ENCODE results near the gene EPB41L1. TPM values are rescaled to one million over a fixed set of nuclear protein-coding genes. Genes with fewer than 3 reads are reported as not detected.

The EPB41L1 gene
- total and polyA plus RNA-seq, 2 donors from 2014 or later = 53.2 to 230 TPM

GRCh38 chr20:36235892-36236785, 81.6 kb downstream of the EPB41L1 start, which contains the start of gene AAR2:
Gene AAR2, plus strand, starts transcription at chr20:36236478. Its CDS starts 3,391 bp downstream, at chr20:36239869.
- intact Hi-C loops (cut with DNase I) = no loop called here
- Histone ChIP-seq H3K4me1 (ENCODE audit: control insufficient read depth in 2 of 3, insufficient read depth in 2 of 3, low read depth in 1 of 3, low read length in 3 of 3) (peaks cover 2 to 10% (median 6%) of the 10 kb centered on the region in 3 donors), H3K27ac (ENCODE audit: low read depth in 2 of 2, low read length in 2 of 2) (peak within 1 kb of the TSS in 1 of 2 donors; percentile 28), H3K9ac (ENCODE audit: low read length in 3 of 3) (peak within 1 kb of the TSS; percentile 70 to 94 (median 91)), H3K9me3 (ENCODE audit: control insufficient read depth in 2 of 3, insufficient read depth in 1 of 3, low read length in 3 of 3) (no peaks in the 10 kb centered on the region), H3K36me3 (ENCODE audit: control insufficient read depth in 2 of 3, insufficient read depth in 3 of 3, low read length in 3 of 3) (peaks cover 0 to 8% (median 0%) of the 10 kb centered on the region in 3 donors), H3K27me3 (ENCODE audit: control insufficient read depth, insufficient read depth, low read length) (no peaks in the 10 kb centered on the region), H3K4me3 (ENCODE audit: low read length in 3 of 3) (peak within 1 kb of the TSS; percentile 79 to 97 (median 90))
- FAIRE-seq = no peak
- TF ChIP-seq CTCF (IDR thresholded peaks at IDR 0.05; ENCODE audit: borderline replicate concordance, extremely low read depth, insufficient read depth) = no peak
- DNase-seq = peak; percentile 84 to 93 (median 89)

- no peak overlapping the region for H3K27ac ChIP-seq (ENCODE audit: low read depth in 2 of 2, low read length in 2 of 2)
- H3K9ac ChIP-seq (ENCODE audit: low read length in 3 of 3) = peak overlapping the region; percentile 70 to 94 (median 91)
- peak overlapping the region; percentile 79 to 97 (median 90) for H3K4me3 ChIP-seq (ENCODE audit: low read length in 3 of 3)
- peaks cover 0 to 8% (median 0%) of the 10 kb centered on the region in 3 donors for H3K36me3 ChIP-seq (ENCODE audit: control insufficient read depth in 2 of 3, insufficient read depth in 3 of 3, low read length in 3 of 3)
- no peak for FAIRE-seq
- H3K27me3 ChIP-seq (ENCODE audit: control insufficient read depth, insufficient read depth, low read length) = no peaks in the 10 kb centered on the region
- no peaks in the 10 kb centered on the region for H3K9me3 ChIP-seq (ENCODE audit: control insufficient read depth in 2 of 3, insufficient read depth in 1 of 3, low read length in 3 of 3)
- H3K4me1 ChIP-seq (ENCODE audit: control insufficient read depth in 2 of 3, insufficient read depth in 2 of 3, low read depth in 1 of 3, low read length in 3 of 3) = peaks cover 2 to 10% (median 6%) of the 10 kb centered on the region in 3 donors
- DNase-seq = peak in 1 of 5 donors; percentile 3
- intact Hi-C loops (cut with DNase I) = no loop called here
- no peak for TF ChIP-seq CTCF (IDR thresholded peaks at IDR 0.05; ENCODE audit: borderline replicate concordance, extremely low read depth, insufficient read depth)
Measured at GRCh38 chr20:36236786-36237121, 82.2 kb downstream of the EPB41L1 start.

- no peak for TF ChIP-seq CTCF (IDR thresholded peaks at IDR 0.05; ENCODE audit: borderline replicate concordance, extremely low read depth, insufficient read depth)
- peaks cover 2 to 10% (median 6%) of the 10 kb centered on the region in 3 donors for H3K4me1 ChIP-seq (ENCODE audit: control insufficient read depth in 2 of 3, insufficient read depth in 2 of 3, low read depth in 1 of 3, low read length in 3 of 3)
- H3K9me3 ChIP-seq (ENCODE audit: control insufficient read depth in 2 of 3, insufficient read depth in 1 of 3, low read length in 3 of 3) = no peaks in the 10 kb centered on the region
- peaks cover 0 to 8% (median 0%) of the 10 kb centered on the region in 3 donors for H3K36me3 ChIP-seq (ENCODE audit: control insufficient read depth in 2 of 3, insufficient read depth in 3 of 3, low read length in 3 of 3)
- intact Hi-C loops (cut with DNase I) = no loop called here
- H3K27ac ChIP-seq (ENCODE audit: low read depth in 2 of 2, low read length in 2 of 2) = no peak overlapping the region
- peak overlapping the region; percentile 70 to 94 (median 91) for H3K9ac ChIP-seq (ENCODE audit: low read length in 3 of 3)
- peak overlapping the region; percentile 79 to 97 (median 90) for H3K4me3 ChIP-seq (ENCODE audit: low read length in 3 of 3)
- no peak for DNase-seq
- no peaks in the 10 kb centered on the region for H3K27me3 ChIP-seq (ENCODE audit: control insufficient read depth, insufficient read depth, low read length)
- FAIRE-seq = no peak
Measured at GRCh38 chr20:36237477-36237876, 82.9 kb downstream of the EPB41L1 start.

Measured in kidney (tissue), 14 donors.